Stimulated activated CD4-positive, alpha-beta T cell treated with anti-CD3 and anti-CD28 coated beads, Interleukin-1b, Interleukin-23, amount 100 ng/mL, for 24 hours (primary cell): ENCODE measurements around the gene PPP1R9B.

Experiments used
- DNase-seq, 4 experiments: peaks; one replicate each; pipeline ENCODE4 v3.0.0-alpha.2; 2020; ENCODE audit warnings: low read depth in 4 of 4, low spot score in 1 of 4

Gene PPP1R9B

GRCh38 chr17:50094243-50094752, 56.2 kb downstream of the PPP1R9B start:
- peak; percentile 84 to 93 (median 89) for DNase-seq

GRCh38 chr17:50093807-50094206, 56.7 kb downstream of the PPP1R9B start:
- no peak for DNase-seq

GRCh38 chr17:50093246-50093645, 57.2 kb downstream of the PPP1R9B start:
- no peak for DNase-seq

- no peak for DNase-seq
Measured at GRCh38 chr17:50091918-50092285, 58.6 kb downstream of the PPP1R9B start.

GRCh38 chr17:50090971-50091917, 59.2 kb downstream of the PPP1R9B start:
- no peak for DNase-seq

GRCh38 chr17:50090071-50090470, 60.4 kb downstream of the PPP1R9B start:
- no peak for DNase-seq

- no peak for DNase-seq
Measured at GRCh38 chr17:50088952-50089825, 61.3 kb downstream of the PPP1R9B start.

GRCh38 chr17:50087912-50088405, 62.5 kb downstream of the PPP1R9B start:
- no peak for DNase-seq

GRCh38 chr17:50087246-50087911, 63.1 kb downstream of the PPP1R9B start:
- DNase-seq, result peak; percentile 39 to 69 (median 58)
